ENCODE results near the gene DCTN2.

GRCh38 chr12:57481671-57482070 is 65.3 kb downstream of the DCTN2 start:
- TF ChIP-seq GATA3 (IDR thresholded peaks at IDR 0.05; ENCODE audit: low read depth, low read length) (no peak), GATA2 (IDR thresholded peaks at IDR 0.05; ENCODE audit: low read depth, low read length) (0 out of 2 replicates have a peak, but pooled peaks have one; percentile 6)

Data from SH-SY5Y (cell line).